Activated CD4-positive, CD25-positive, alpha-beta regulatory T cell treated with anti-CD3 and anti-CD28 coated beads, Interleukin-2, amount 50 U/mL, for 24 hours (primary cell): Measurements from ENCODE around the gene SLC23A1.
"Not testable (repeated sequence)": the region's sequence is repeated elsewhere in the genome, so short reads cannot be mapped to it uniquely, and the experiment has no call there.

ENCODE experiments used
- ATAC-seq, 2 donors: fragments of 150-1000 bp; cut with Tn5 transposase; one replicate each; pipeline ENCODE4 v1.10.0; 2021; ENCODE audit warnings: mild to moderate bottlenecking in 1 of 2, moderate library complexity in 1 of 2

SLC23A1 gene

GRCh38 chr5:139389701-139390638, 6.9 kb upstream of the SLC23A1 start, which contains the start of gene MZB1:
MZB1 (minus strand) TSS chr5:139389913; CDS start chr5:139389856, 57 bp downstream.
- ATAC-seq, result peak; percentile 55

- ATAC-seq, result no peak
These were observed 5.2 kb upstream of the SLC23A1 start for GRCh38 chr5:139388198-139388821.

DNA sequence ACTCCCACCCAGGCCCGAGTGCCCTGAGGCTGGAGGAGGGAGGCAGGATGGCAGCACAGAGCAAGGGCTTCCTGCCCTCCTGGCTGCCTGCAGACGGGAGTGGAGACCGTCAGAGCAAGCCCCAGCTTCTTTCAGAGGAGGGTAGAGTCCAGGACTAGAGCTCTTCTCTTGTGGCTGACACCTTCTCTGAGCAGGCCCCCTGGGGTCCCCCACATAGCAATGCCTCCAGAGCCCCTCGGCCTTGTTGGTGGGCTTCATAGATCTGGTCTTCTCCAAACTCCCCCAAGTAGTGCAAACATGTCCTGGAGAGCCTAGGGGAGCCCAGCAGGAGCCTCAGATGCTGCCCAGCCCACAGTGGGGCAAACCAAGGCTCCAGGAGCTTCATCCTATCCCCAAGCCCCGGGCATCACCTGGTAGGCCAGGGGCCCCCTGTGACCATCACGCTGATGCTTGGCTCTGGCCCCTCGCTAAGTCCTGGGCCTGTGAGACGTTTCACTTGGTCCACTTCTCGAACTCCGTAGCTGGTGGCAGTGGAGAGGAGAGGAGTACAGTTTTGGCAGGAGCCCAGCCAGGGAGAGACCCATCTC, 4.6 kb upstream of the SLC23A1 start:
- no peak for ATAC-seq

GRCh38 chr5:139386956-139387355, 3.9 kb upstream of the SLC23A1 start:
- not testable (repeated sequence) for ATAC-seq

GRCh38 chr5:139386050-139386438, 2.9 kb upstream of the SLC23A1 start:
- ATAC-seq, result no peak

DNA sequence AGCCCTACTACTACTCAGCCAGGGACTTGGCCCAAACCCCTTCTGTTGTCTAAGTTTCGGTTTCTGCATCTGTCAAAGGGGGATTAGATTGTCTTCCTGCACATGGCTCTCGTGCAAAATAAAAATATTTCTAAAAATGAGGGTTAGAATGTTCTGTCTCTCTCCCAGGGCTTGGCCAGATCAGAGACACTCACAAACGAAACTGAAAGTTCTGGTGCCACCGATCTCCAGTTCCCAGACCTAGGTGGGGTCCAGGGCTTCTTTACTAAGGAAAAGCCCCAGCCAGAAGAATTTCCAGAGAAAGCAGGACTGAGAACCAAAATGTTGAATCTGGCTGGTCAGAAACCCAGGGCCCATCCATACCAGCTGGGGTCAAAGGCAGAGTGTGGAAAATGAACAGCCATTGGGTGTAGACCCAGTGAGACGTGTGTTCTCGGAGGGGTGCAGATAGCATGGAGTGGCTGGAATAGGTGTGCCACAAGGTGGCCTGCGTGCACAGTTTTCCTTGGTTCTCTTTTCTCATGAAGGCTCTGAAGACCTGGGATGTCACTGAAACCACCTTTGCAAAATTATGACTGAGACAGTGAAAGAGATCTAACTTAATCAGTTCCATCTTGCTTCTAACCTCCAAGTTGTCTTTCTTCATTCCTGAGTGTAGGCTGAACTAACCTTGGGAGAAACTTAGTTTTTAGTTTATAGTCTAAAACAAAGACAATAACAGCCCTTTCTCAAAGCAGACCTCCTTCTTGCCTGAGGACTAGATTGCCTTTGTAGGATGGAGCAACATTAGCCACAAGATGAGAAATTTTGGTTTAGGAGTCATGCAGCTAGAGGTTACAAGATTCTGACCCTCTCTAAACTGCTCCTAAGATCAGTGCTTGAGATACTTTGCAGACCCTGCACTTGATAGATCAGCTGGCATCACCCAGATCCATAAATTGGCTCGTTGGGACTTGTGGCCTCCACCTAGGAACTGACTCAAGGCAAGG, 2.3 kb upstream of the SLC23A1 start:
- no peak for ATAC-seq

GRCh38 chr5:139384591-139385051, 1.5 kb upstream of the SLC23A1 start:
- ATAC-seq, result peak in 1 of 2 donors; percentile 11

- ATAC-seq, result no peak
These were observed 995 bp upstream of the SLC23A1 start for GRCh38 chr5:139383993-139384590.

DNA sequence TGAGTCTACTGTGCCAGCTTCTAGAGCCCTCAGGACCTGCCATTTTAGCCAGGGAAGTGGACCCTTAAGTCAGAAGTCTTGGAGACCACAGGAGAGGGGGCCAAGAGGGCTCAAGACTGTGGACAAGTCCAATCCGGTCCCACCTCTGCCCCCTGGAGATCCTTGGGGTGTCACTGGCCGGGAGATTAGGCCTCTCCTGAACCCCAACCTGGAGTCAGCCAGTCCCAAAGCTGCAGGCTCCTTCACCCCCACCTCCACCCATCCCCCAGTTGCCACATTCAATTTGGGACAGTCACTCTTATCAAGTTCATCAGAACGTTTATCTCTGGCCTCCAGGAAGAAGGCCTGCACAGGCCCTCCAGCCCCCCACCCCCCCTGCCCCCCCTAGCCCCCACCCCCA, 290 bp downstream of the SLC23A1 start:
- ATAC-seq, result no peak

- no peak for ATAC-seq
These were observed 998 bp downstream of the SLC23A1 start for GRCh38 chr5:139381837-139382761.

GRCh38 chr5:139379626-139380449, 3.3 kb downstream of the SLC23A1 start:
- ATAC-seq, result no peak

- no peak for ATAC-seq
These were observed 4.1 kb downstream of the SLC23A1 start for GRCh38 chr5:139378941-139379361.

DNA sequence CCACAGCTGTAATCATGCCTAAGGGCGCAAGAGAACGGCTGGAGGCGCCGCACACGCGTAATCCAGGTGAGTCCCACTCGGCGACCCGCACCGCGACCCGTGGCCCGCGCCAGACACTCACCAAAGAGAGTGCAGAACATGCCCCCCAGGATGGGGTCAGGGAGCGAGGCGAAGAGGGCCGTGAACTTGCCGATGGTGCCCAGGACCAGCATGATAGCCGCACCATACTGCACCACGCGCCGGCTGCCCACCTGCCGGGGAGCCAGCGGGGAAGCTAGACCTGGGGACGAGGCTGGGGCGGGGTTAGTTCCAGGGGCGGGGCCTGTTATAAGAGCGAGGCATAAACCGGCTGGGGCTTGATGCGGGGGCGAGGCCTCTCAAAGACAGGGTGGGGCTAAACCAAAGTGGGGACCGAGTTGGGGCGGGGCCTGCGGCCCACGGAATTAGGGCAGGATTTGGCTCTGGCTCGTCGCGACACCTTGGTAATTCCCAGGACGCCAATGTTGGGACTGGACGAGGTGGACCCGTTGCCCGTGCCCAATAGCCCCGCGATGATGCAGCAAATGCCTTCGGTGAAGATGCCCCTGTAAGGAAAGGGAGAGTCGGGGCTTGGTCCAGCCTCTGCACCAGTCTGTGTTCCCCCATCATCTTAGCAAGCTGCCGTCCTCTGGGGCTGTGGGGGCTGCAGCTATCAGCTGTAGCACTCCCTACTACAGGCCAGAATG, 4.8 kb downstream of the SLC23A1 start:
- ATAC-seq, result no peak

GRCh38 chr5:139377226-139377625, 5.9 kb downstream of the SLC23A1 start:
- ATAC-seq, result no peak

GRCh38 chr5:139376364-139376763, 6.7 kb downstream of the SLC23A1 start:
- ATAC-seq, result no peak

DNA sequence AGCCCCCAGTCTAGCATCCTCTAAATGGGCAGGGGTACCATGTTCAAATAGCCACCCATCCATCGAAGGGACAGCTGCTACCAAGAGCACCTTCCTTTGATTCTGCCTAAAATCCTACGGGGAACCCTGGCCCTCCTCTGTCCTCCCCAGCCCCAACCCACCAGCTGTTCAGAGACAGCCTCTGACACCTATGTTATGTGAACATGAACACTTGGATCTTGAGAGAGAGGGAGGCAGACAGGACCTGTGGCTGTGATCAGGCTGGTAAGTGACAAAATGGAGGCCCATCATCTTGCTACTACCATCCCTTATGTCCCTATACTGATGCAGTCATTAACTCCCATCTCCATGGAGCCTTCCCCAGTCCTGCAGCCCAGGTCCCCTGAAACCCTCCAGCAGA, 8.2 kb downstream of the SLC23A1 start:
- ATAC-seq, result no peak

- no peak for ATAC-seq
These were observed 11.3 kb downstream of the SLC23A1 start for GRCh38 chr5:139371482-139372435.

DNA sequence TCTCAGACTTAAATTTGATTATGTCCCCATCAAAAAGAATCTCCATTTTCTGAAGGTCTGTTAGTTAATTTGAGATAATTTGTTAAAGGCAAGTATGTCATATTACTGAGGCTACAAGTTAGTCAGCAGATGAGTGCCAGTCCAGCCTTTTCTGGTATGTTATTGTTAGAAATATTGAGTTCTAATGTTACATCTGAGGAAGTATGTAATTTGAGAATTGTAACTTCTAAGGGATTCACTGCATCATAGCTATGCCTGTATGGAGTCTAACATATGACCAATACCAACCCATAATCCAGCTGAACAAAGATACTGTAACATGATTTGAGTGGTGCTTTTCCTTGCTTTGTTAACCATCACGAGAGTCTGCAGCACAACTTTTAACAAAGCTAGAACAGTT, 13.9 kb downstream of the SLC23A1 start:
- no peak for ATAC-seq
